ENCODE measurements around the gene IDH2.
"Not testable (repeated sequence)": the region's sequence is repeated elsewhere in the genome, so short reads cannot be mapped to it uniquely, and the experiment has no call there.

Gene IDH2

GRCh38 chr15:90083419-90083818 is 18.8 kb downstream of the IDH2 start:
- no peak for DNase-seq

- DNase-seq = no peak
Measured at GRCh38 chr15:90082140-90082715, 20.0 kb downstream of the IDH2 start.

GRCh38 chr15:90080818-90081393 is 21.4 kb downstream of the IDH2 start:
- DNase-seq = no peak

- no peak for DNase-seq
Measured at GRCh38 chr15:90080458-90080755, 21.9 kb downstream of the IDH2 start.

GRCh38 chr15:90079619-90080457 is 22.4 kb downstream of the IDH2 start:
- DNase-seq = no peak

- DNase-seq = no peak
Measured at GRCh38 chr15:90078965-90079364, 23.3 kb downstream of the IDH2 start.

- DNase-seq = no peak
Measured at GRCh38 chr15:90076716-90077115, 25.6 kb downstream of the IDH2 start.

GRCh38 chr15:90075420-90076289 is 26.6 kb downstream of the IDH2 start:
- no peak for DNase-seq

GRCh38 chr15:90074916-90075315 is 27.4 kb downstream of the IDH2 start:
- no peak for DNase-seq

GRCh38 chr15:90074023-90074422 is 28.2 kb downstream of the IDH2 start:
- no peak for DNase-seq

GRCh38 chr15:90072978-90073640 is 29.2 kb downstream of the IDH2 start:
- DNase-seq = no peak

GRCh38 chr15:90071220-90071807 is 31.0 kb downstream of the IDH2 start:
- peak; percentile 81 for DNase-seq

- DNase-seq = not testable (repeated sequence)
Measured at GRCh38 chr15:90070623-90071022, 31.6 kb downstream of the IDH2 start.

GRCh38 chr15:90067953-90068606 is 34.2 kb downstream of the IDH2 start:
- no peak for DNase-seq

GRCh38 chr15:90067181-90067952 is 34.9 kb downstream of the IDH2 start:
- no peak for DNase-seq

GRCh38 chr15:90065682-90066049 is 36.6 kb downstream of the IDH2 start:
- DNase-seq = no peak

- no peak for DNase-seq
Measured at GRCh38 chr15:90064911-90065681, 37.2 kb downstream of the IDH2 start.

GRCh38 chr15:90063770-90064247 is 38.5 kb downstream of the IDH2 start:
- no peak for DNase-seq

GRCh38 chr15:90062973-90063769 is 39.1 kb downstream of the IDH2 start:
- DNase-seq = no peak
